AG08395 (cell line): Measurements from ENCODE around the gene DISC1.
A peak's percentile ranks its signal among the peaks of the same experiment; 100 is the strongest.
"Not testable (repeated sequence)": the region's sequence is repeated elsewhere in the genome, so short reads cannot be mapped to it uniquely, and the experiment has no call there.

Source experiments
- DNase-seq: peaks from one replicate; pipeline ENCODE4 v3.0.0; 2012; ENCODE audit warnings: mixed read lengths, low spot score

Gene DISC1

GRCh38 chr1:231636157-231636556 lies 9.6 kb downstream of the DISC1 start:
- peak; percentile 78 for DNase-seq

GRCh38 chr1:231636922-231637321 lies 10.3 kb downstream of the DISC1 start:
- DNase-seq = not testable (repeated sequence)

- DNase-seq = no peak
Observed at GRCh38 chr1:231638647-231639046, 12.1 kb downstream of the DISC1 start.

- no peak for DNase-seq
Observed at GRCh38 chr1:231639819-231640218, 13.2 kb downstream of the DISC1 start.

- DNase-seq = not testable (repeated sequence)
Observed at GRCh38 chr1:231641444-231641843, 14.9 kb downstream of the DISC1 start.

- not testable (repeated sequence) for DNase-seq
Observed at GRCh38 chr1:231642061-231642460, 15.5 kb downstream of the DISC1 start.

GRCh38 chr1:231642618-231643017 lies 16.0 kb downstream of the DISC1 start:
- no peak for DNase-seq

GRCh38 chr1:231643071-231643934 lies 16.7 kb downstream of the DISC1 start:
- DNase-seq = no peak

GRCh38 chr1:231643935-231644237 lies 17.3 kb downstream of the DISC1 start:
- no peak for DNase-seq

GRCh38 chr1:231645634-231646033 lies 19.0 kb downstream of the DISC1 start:
- DNase-seq = not testable (repeated sequence)

- DNase-seq = not testable (repeated sequence)
Observed at GRCh38 chr1:231646165-231646564, 19.6 kb downstream of the DISC1 start.

- DNase-seq = not testable (repeated sequence)
Observed at GRCh38 chr1:231651621-231652260, 25.2 kb downstream of the DISC1 start.

- DNase-seq = no peak
Observed at GRCh38 chr1:231653632-231654031, 27.0 kb downstream of the DISC1 start.

GRCh38 chr1:231656741-231657140 lies 30.2 kb downstream of the DISC1 start:
- no peak for DNase-seq

GRCh38 chr1:231658223-231658622 lies 31.6 kb downstream of the DISC1 start:
- DNase-seq = not testable (repeated sequence)

GRCh38 chr1:231660198-231660597 lies 33.6 kb downstream of the DISC1 start:
- DNase-seq = no peak

- DNase-seq = no peak
Observed at GRCh38 chr1:231663211-231663792, 36.7 kb downstream of the DISC1 start.

GRCh38 chr1:231665101-231665500 lies 38.5 kb downstream of the DISC1 start:
- no peak for DNase-seq

GRCh38 chr1:231665726-231666125 lies 39.1 kb downstream of the DISC1 start:
- no peak for DNase-seq

GRCh38 chr1:231666220-231666936 lies 39.8 kb downstream of the DISC1 start:
- DNase-seq = no peak

- no peak for DNase-seq
Observed at GRCh38 chr1:231666937-231667608, 40.5 kb downstream of the DISC1 start.
